LoVo (cell line): ENCODE data around the gene PIK3C2G.
A peak's percentile ranks its signal among the peaks of the same experiment; 100 is the strongest.

Experiments
- DNase-seq: peaks from one replicate; pipeline ENCODE4 v3.0.0-alpha.2; 2016; ENCODE audit warnings: low spot score

PIK3C2G gene

GRCh38 chr12:18345021-18345735 lies 83.9 kb downstream of the PIK3C2G start:
- DNase-seq = no peak

- no peak for DNase-seq
Observed at GRCh38 chr12:18352312-18352711, 91.0 kb downstream of the PIK3C2G start.

- no peak for DNase-seq
Observed at GRCh38 chr12:18355429-18355828, 94.1 kb downstream of the PIK3C2G start.

- no peak for DNase-seq
Observed at GRCh38 chr12:18358077-18358476, 96.8 kb downstream of the PIK3C2G start.

- no peak for DNase-seq
Observed at GRCh38 chr12:18358930-18359329, 97.6 kb downstream of the PIK3C2G start.

- no peak for DNase-seq
Observed at GRCh38 chr12:18361433-18361832, 100.1 kb downstream of the PIK3C2G start.

- no peak for DNase-seq
Observed at GRCh38 chr12:18363321-18363720, 102.0 kb downstream of the PIK3C2G start.

- DNase-seq = no peak
Observed at GRCh38 chr12:18368594-18368993, 107.3 kb downstream of the PIK3C2G start.

- DNase-seq = no peak
Observed at GRCh38 chr12:18373181-18373580, 111.9 kb downstream of the PIK3C2G start.

- no peak for DNase-seq
Observed at GRCh38 chr12:18375131-18375530, 113.8 kb downstream of the PIK3C2G start.

GRCh38 chr12:18375583-18375982 lies 114.3 kb downstream of the PIK3C2G start:
- DNase-seq = no peak

- no peak for DNase-seq
Observed at GRCh38 chr12:18382236-18382885, 121.0 kb downstream of the PIK3C2G start.

- DNase-seq = peak; percentile 16
Observed at GRCh38 chr12:18383203-18383602, 121.9 kb downstream of the PIK3C2G start.

GRCh38 chr12:18387706-18388105 lies 126.4 kb downstream of the PIK3C2G start:
- DNase-seq = no peak

GRCh38 chr12:18389820-18390219 lies 128.5 kb downstream of the PIK3C2G start:
- DNase-seq = no peak

GRCh38 chr12:18391151-18391550 lies 129.8 kb downstream of the PIK3C2G start:
- DNase-seq = no peak

- DNase-seq = no peak
Observed at GRCh38 chr12:18394742-18395141, 133.4 kb downstream of the PIK3C2G start.

GRCh38 chr12:18400186-18400585 lies 138.9 kb downstream of the PIK3C2G start:
- DNase-seq = no peak

- DNase-seq = no peak
Observed at GRCh38 chr12:18402872-18403611, 141.7 kb downstream of the PIK3C2G start.

GRCh38 chr12:18411453-18411852 lies 150.1 kb downstream of the PIK3C2G start:
- no peak for DNase-seq

- DNase-seq = no peak
Observed at GRCh38 chr12:18414671-18415070, 153.4 kb downstream of the PIK3C2G start.

- no peak for DNase-seq
Observed at GRCh38 chr12:18415227-18415626, 153.9 kb downstream of the PIK3C2G start.

GRCh38 chr12:18416412-18416811 lies 155.1 kb downstream of the PIK3C2G start:
- DNase-seq = no peak
